Activated naive CD8-positive, alpha-beta T cell treated with anti-CD3 and anti-CD28 coated beads for 36 hours (primary cell): ENCODE measurements around the gene SLC39A8. TPM values are rescaled to one million over a fixed set of nuclear protein-coding genes. Genes with fewer than 3 reads are reported as not detected.
"Not testable (repeated sequence)": the region's sequence is repeated elsewhere in the genome, so short reads cannot be mapped to it uniquely, and the experiment has no call there.

Experiments used
- DNase-seq: peaks from one replicate; pipeline ENCODE4 v3.0.0; 2021
- H3K27ac Mint-ChIP-seq: one replicate; pipeline ENCODE4 v1.8.0; 2022; ENCODE audit warnings: mild to moderate bottlenecking, moderate library complexity, mixed read lengths
- H3K27me3 Mint-ChIP-seq: one replicate; pipeline ENCODE4 v1.8.0; 2022; ENCODE audit warnings: mild to moderate bottlenecking, mixed read lengths
- H3K36me3 Mint-ChIP-seq: one replicate; pipeline ENCODE4 v1.8.0; 2021; ENCODE audit warnings: mild to moderate bottlenecking, mixed read lengths
- H3K4me1 Mint-ChIP-seq: one replicate; pipeline ENCODE4 v1.8.0; 2021; ENCODE audit warnings: mixed read lengths
- H3K4me3 Mint-ChIP-seq: one replicate; pipeline ENCODE4 v1.8.0; 2022; ENCODE audit warnings: mild to moderate bottlenecking, moderate library complexity, mixed read lengths
- H3K9me3 Mint-ChIP-seq: one replicate; pipeline ENCODE4 v1.8.0; 2022; ENCODE audit warnings: mixed read lengths
- total RNA-seq, 2 experiments: library from RNA; stranded (reverse); gene quantifications; one replicate each; pipeline ENCODE4 v1.2.3, GENCODE V29; 2021

The SLC39A8 gene
- total RNA-seq, 2 experiments from 2014 or later, result 53.6 to 55.8 TPM

- Mint-ChIP-seq H3K9me3 (no peaks in the 10 kb centered on the region), H3K27ac (no peak overlapping the region), H3K27me3 (no peaks in the 10 kb centered on the region), H3K4me1 (peaks cover 1% of the 10 kb centered on the region), H3K4me3 (no peak overlapping the region), H3K36me3 (peaks cover 36% of the 10 kb centered on the region)
- DNase-seq, result no peak
These were observed 46.6 kb downstream of the SLC39A8 start for GRCh38 chr4:102298716-102299115.

- no peaks in the 10 kb centered on the region for H3K27me3 Mint-ChIP-seq
- no peaks in the 10 kb centered on the region for H3K9me3 Mint-ChIP-seq
- no peak overlapping the region for H3K27ac Mint-ChIP-seq
- H3K4me3 Mint-ChIP-seq, result no peak overlapping the region
- DNase-seq, result no peak
- H3K4me1 Mint-ChIP-seq, result peaks cover 1% of the 10 kb centered on the region
- peaks cover 40% of the 10 kb centered on the region for H3K36me3 Mint-ChIP-seq
These were observed 50.0 kb downstream of the SLC39A8 start for GRCh38 chr4:102295153-102295862.

GRCh38 chr4:102288497-102288896 is 56.8 kb downstream of the SLC39A8 start:
- no peaks in the 10 kb centered on the region for H3K4me1 Mint-ChIP-seq
- H3K9me3 Mint-ChIP-seq, result no peaks in the 10 kb centered on the region
- H3K27me3 Mint-ChIP-seq, result no peaks in the 10 kb centered on the region
- no peak overlapping the region for H3K27ac Mint-ChIP-seq
- H3K36me3 Mint-ChIP-seq, result peaks cover 25% of the 10 kb centered on the region
- H3K4me3 Mint-ChIP-seq, result no peak overlapping the region
- DNase-seq, result no peak

GRCh38 chr4:102285831-102286230 is 59.5 kb downstream of the SLC39A8 start:
- DNase-seq, result no peak
- peaks cover 20% of the 10 kb centered on the region for H3K36me3 Mint-ChIP-seq
- peaks cover 6% of the 10 kb centered on the region for H3K4me1 Mint-ChIP-seq
- H3K9me3 Mint-ChIP-seq, result no peaks in the 10 kb centered on the region
- H3K27me3 Mint-ChIP-seq, result no peaks in the 10 kb centered on the region
- H3K4me3 Mint-ChIP-seq, result no peak overlapping the region
- H3K27ac Mint-ChIP-seq, result no peak overlapping the region

GRCh38 chr4:102281171-102281839 is 64.0 kb downstream of the SLC39A8 start:
- H3K36me3 Mint-ChIP-seq, result peaks cover 42% of the 10 kb centered on the region

GRCh38 chr4:102273317-102273716 is 72.0 kb downstream of the SLC39A8 start:
- H3K27me3 Mint-ChIP-seq, H3K27ac Mint-ChIP-seq, H3K4me1 Mint-ChIP-seq, DNase-seq, H3K4me3 Mint-ChIP-seq: not testable (repeated sequence)
- peaks cover 12% of the 10 kb centered on the region for H3K9me3 Mint-ChIP-seq
- peaks cover 35% of the 10 kb centered on the region for H3K36me3 Mint-ChIP-seq

More at GRCh38 chr4:102281171-102281839, 64.0 kb downstream of the SLC39A8 start:
- Mint-ChIP-seq H3K27me3 (no peaks in the 10 kb centered on the region), H3K4me3 (no peak overlapping the region), H3K27ac (peak overlapping the region; percentile 2), H3K9me3 (peaks cover 8% of the 10 kb centered on the region), H3K4me1 (peaks cover 6% of the 10 kb centered on the region)
- no peak for DNase-seq

GRCh38 chr4:102272318-102272717 is 73.0 kb downstream of the SLC39A8 start:
- H3K27me3 Mint-ChIP-seq, result no peaks in the 10 kb centered on the region
- no peak overlapping the region for H3K27ac Mint-ChIP-seq
- H3K4me1 Mint-ChIP-seq, result no peaks in the 10 kb centered on the region
- H3K4me3 Mint-ChIP-seq, result no peak overlapping the region
- H3K36me3 Mint-ChIP-seq, result peaks cover 30% of the 10 kb centered on the region
- no peak for DNase-seq
- peaks cover 12% of the 10 kb centered on the region for H3K9me3 Mint-ChIP-seq

GRCh38 chr4:102268355-102268754 is 76.9 kb downstream of the SLC39A8 start:
- Mint-ChIP-seq H3K4me1 (no peaks in the 10 kb centered on the region), H3K36me3 (no peaks in the 10 kb centered on the region), H3K27me3 (no peaks in the 10 kb centered on the region), H3K9me3 (no peaks in the 10 kb centered on the region), H3K4me3 (no peak overlapping the region), H3K27ac (no peak overlapping the region)
- no peak for DNase-seq

- no peak overlapping the region for H3K27ac Mint-ChIP-seq
- no peaks in the 10 kb centered on the region for H3K27me3 Mint-ChIP-seq
- peaks cover 3% of the 10 kb centered on the region for H3K4me1 Mint-ChIP-seq
- H3K4me3 Mint-ChIP-seq, result no peak overlapping the region
- no peaks in the 10 kb centered on the region for H3K9me3 Mint-ChIP-seq
- no peaks in the 10 kb centered on the region for H3K36me3 Mint-ChIP-seq
- DNase-seq, result no peak
These were observed 82.1 kb downstream of the SLC39A8 start for GRCh38 chr4:102263024-102263787.

GRCh38 chr4:102259702-102260101 is 85.6 kb downstream of the SLC39A8 start:
- no peak overlapping the region for H3K4me3 Mint-ChIP-seq
- H3K4me1 Mint-ChIP-seq, result peaks cover 6% of the 10 kb centered on the region
- no peaks in the 10 kb centered on the region for H3K27me3 Mint-ChIP-seq
- H3K27ac Mint-ChIP-seq, result no peak overlapping the region
- no peaks in the 10 kb centered on the region for H3K36me3 Mint-ChIP-seq
- DNase-seq, result no peak
- no peaks in the 10 kb centered on the region for H3K9me3 Mint-ChIP-seq

GRCh38 chr4:102259081-102259480 is 86.2 kb downstream of the SLC39A8 start:
- Mint-ChIP-seq H3K36me3 (no peaks in the 10 kb centered on the region), H3K9me3 (no peaks in the 10 kb centered on the region), H3K4me3 (no peak overlapping the region), H3K27ac (no peak overlapping the region), H3K4me1 (peaks cover 6% of the 10 kb centered on the region), H3K27me3 (no peaks in the 10 kb centered on the region)
- DNase-seq, result no peak

GRCh38 chr4:102256321-102256720 is 89.0 kb downstream of the SLC39A8 start:
- H3K27ac Mint-ChIP-seq, result no peak overlapping the region
- no peaks in the 10 kb centered on the region for H3K36me3 Mint-ChIP-seq
- peaks cover 3% of the 10 kb centered on the region for H3K4me1 Mint-ChIP-seq
- H3K27me3 Mint-ChIP-seq, result no peaks in the 10 kb centered on the region
- no peak overlapping the region for H3K4me3 Mint-ChIP-seq
- H3K9me3 Mint-ChIP-seq, result no peaks in the 10 kb centered on the region
- no peak for DNase-seq

- no peak overlapping the region for H3K4me3 Mint-ChIP-seq
These were observed 91.4 kb downstream of the SLC39A8 start for GRCh38 chr4:102253860-102254259.

GRCh38 chr4:102252171-102252570 is 93.1 kb downstream of the SLC39A8 start:
- no peak overlapping the region for H3K27ac Mint-ChIP-seq
- H3K27me3 Mint-ChIP-seq, result no peaks in the 10 kb centered on the region
- DNase-seq, result no peak
- no peaks in the 10 kb centered on the region for H3K4me1 Mint-ChIP-seq
- H3K36me3 Mint-ChIP-seq, result no peaks in the 10 kb centered on the region
- H3K4me3 Mint-ChIP-seq, result no peak overlapping the region
- no peaks in the 10 kb centered on the region for H3K9me3 Mint-ChIP-seq

More at GRCh38 chr4:102253860-102254259, 91.4 kb downstream of the SLC39A8 start:
- peaks cover 3% of the 10 kb centered on the region for H3K4me1 Mint-ChIP-seq
- DNase-seq, result no peak
- H3K27ac Mint-ChIP-seq, result no peak overlapping the region
- no peaks in the 10 kb centered on the region for H3K9me3 Mint-ChIP-seq
- H3K27me3 Mint-ChIP-seq, result no peaks in the 10 kb centered on the region
- no peaks in the 10 kb centered on the region for H3K36me3 Mint-ChIP-seq

- Mint-ChIP-seq H3K9me3 (no peaks in the 10 kb centered on the region), H3K27me3 (no peaks in the 10 kb centered on the region), H3K4me3 (no peak overlapping the region), H3K4me1 (peaks cover 3% of the 10 kb centered on the region), H3K36me3 (no peaks in the 10 kb centered on the region), H3K27ac (no peak overlapping the region)
- DNase-seq, result no peak
These were observed 94.9 kb downstream of the SLC39A8 start for GRCh38 chr4:102250341-102250740.
